HepG2 (cell line): Measurements from ENCODE around the gene STAT6. TPM values are rescaled to one million over a fixed set of nuclear protein-coding genes. Genes with fewer than 3 reads are reported as not detected.

Source experiments
- CBX2 ChIP-seq, 2 experiments: fragments of 200-600 bp in 1 of 2; sonication (generic); formaldehyde crosslinking in 1 of 2; IDR thresholded peaks; 2 replicates each; pipeline versions ENCODE4 v1.7.0 to v1.8.1; 2018 to 2022; ENCODE audit warnings: low read depth in 2 of 2, low read length in 1 of 2, mild to moderate bottlenecking in 1 of 2, missing genetic modification reagents in 1 of 2
- CENPBD1 ChIP-seq: sonication (generic); formaldehyde crosslinking; IDR thresholded peaks from 2 replicates; pipeline ENCODE4 v1.8.0; 2022; ENCODE audit warnings: missing genetic modification reagents, low read depth, mild to moderate bottlenecking, borderline replicate concordance
- DDIT3 ChIP-seq: sonication (generic); formaldehyde crosslinking; IDR thresholded peaks from 2 replicates; pipeline ENCODE4 v1.4.0; 2020; ENCODE audit warnings: mild to moderate bottlenecking, missing genetic modification reagents
- DMAP1 ChIP-seq: IDR thresholded peaks from 2 replicates; pipeline ENCODE4 v1.6.1; 2016
- FOXA3 ChIP-seq: IDR thresholded peaks from 2 replicates; pipeline ENCODE4 v1.6.1; 2016; ENCODE audit warnings: missing genetic modification reagents, missing compliant biosample characterization
- RXRB ChIP-seq: IDR thresholded peaks from 2 replicates; pipeline ENCODE4 v1.6.1; 2016; ENCODE audit warnings: borderline replicate concordance, missing genetic modification reagents, missing compliant biosample characterization
- SIN3B ChIP-seq: fragments of 150-350 bp; IDR thresholded peaks from 2 replicates; pipeline ENCODE4 v1.6.1; 2014; ENCODE audit warnings: low read length
- SMAD9 ChIP-seq: sonication (generic); formaldehyde crosslinking; IDR thresholded peaks from 2 replicates; pipeline ENCODE4 v1.5.1; 2020; ENCODE audit warnings: mild to moderate bottlenecking, missing genetic modification reagents
- SMYD3 ChIP-seq: sonication (generic); formaldehyde crosslinking; IDR thresholded peaks from 2 replicates; pipeline ENCODE4 v1.8.1; 2023; ENCODE audit warnings: mild to moderate bottlenecking, missing genetic modification reagents
- UBTF ChIP-seq: sonication (generic); formaldehyde crosslinking; IDR thresholded peaks from 2 replicates; pipeline ENCODE4 v1.4.0; 2020; ENCODE audit warnings: mild to moderate bottlenecking, missing genetic modification reagents
- ZNF263 ChIP-seq: sonication (generic); formaldehyde crosslinking; IDR thresholded peaks from 2 replicates; pipeline ENCODE4 v1.4.0; 2020; ENCODE audit warnings: missing genetic modification reagents
- ZNF317 ChIP-seq: sonication (generic); formaldehyde crosslinking; IDR thresholded peaks from 2 replicates; pipeline ENCODE4 v1.5.0; 2020; ENCODE audit warnings: mild to moderate bottlenecking, missing genetic modification reagents
- ZNF318 ChIP-seq: sonication (generic); formaldehyde crosslinking; IDR thresholded peaks from 2 replicates; pipeline ENCODE4 v1.4.0; 2020; ENCODE audit warnings: mild to moderate bottlenecking, missing genetic modification reagents
- ZNF800 ChIP-seq: sonication (generic); formaldehyde crosslinking; IDR thresholded peaks from 2 replicates; pipeline ENCODE4 v1.4.0; 2020; ENCODE audit warnings: missing genetic modification reagents
- ZNF891 ChIP-seq: sonication (generic); formaldehyde crosslinking; IDR thresholded peaks from 2 replicates; pipeline ENCODE4 v1.5.0; 2020; ENCODE audit warnings: mild to moderate bottlenecking, missing genetic modification reagents
- polyA plus RNA-seq, 8 experiments: library from polyadenylated mRNA; depleted of rRNA in 3 of 8; stranded (reverse) in 7 of 8; unstranded in 1 of 8; fragments of >200 nt; fragmentation: Illumina TruSeq in 4 of 8; extraction: Trizol in 4 of 8; gene quantifications; 2 replicates each; pipeline versions ENCODE4 v1.2.1 to v1.2.3, GENCODE V29; 2011 to 2016; ENCODE audit warnings: low read depth in 4 of 8, missing spikeins in 1 of 8, mixed read lengths in 1 of 8; ENCODE audit not compliant: insufficient read depth in 1 of 8
- total RNA-seq, 5 experiments: library from RNA; depleted of rRNA; stranded (reverse); fragments of >200 nt; fragmentation: Illumina TruSeq; extraction: Trizol; gene quantifications; 2 replicates each; pipeline ENCODE4 v1.2.3, GENCODE V29; 2016; ENCODE audit warnings: low read depth in 1 of 5

STAT6 gene
- total and polyA plus RNA-seq, 2 of the 13 experiments (the other 11 are each of a cell fraction or from before 2014, with no cell fraction given): 28.0 to 62.2 TPM

- TF ChIP-seq DDIT3 (CRISPR knock-in tag) (no peak), ZNF317 (no peak), SMYD3 (CRISPR knock-in tag) (no peak), ZNF891 (CRISPR knock-in tag) (no peak), DMAP1 (no peak), FOXA3 (CRISPR knock-in tag) (no peak), ZNF263 (CRISPR knock-in tag) (no peak), SMAD9 (CRISPR knock-in tag) (no peak), CENPBD1 (no peak), RXRB (no peak; the same call in none of the 2 replicates), CBX2 (IDR thresholded peaks at IDR 0.05; ENCODE audit: low read depth, low read length) (no peak), CBX2 (CRISPR knock-in tag; IDR thresholded peaks at IDR 0.05; ENCODE audit: low read depth) (no peak), SIN3B (no peak), ZNF800 (CRISPR knock-in tag) (no peak), ZNF318 (no peak), UBTF (CRISPR knock-in tag) (no peak)
Observed at GRCh38 chr12:57138526-57139272, 27.5 kb upstream of the STAT6 start (continued).
